ENCODE results near the gene CAB39.

GRCh38 chr2:230701308-230701707 lies 11.3 kb upstream of the CAB39 start:
- TF ChIP-seq CTCF (IDR thresholded peaks at IDR 0.05) (no peak), POLR2A (IDR thresholded peaks at IDR 0.05) (no peak)
